Panc1 (cell line): ENCODE measurements around the gene CCDC107. TPM values are rescaled to one million over a fixed set of nuclear protein-coding genes. Genes with fewer than 3 reads are reported as not detected.

Experiments
- ATAC-seq: fragments of 200-7000 bp; cut with Tn5 transposase; 2 replicates; pipeline ENCODE4 v1.9.1; 2020; ENCODE audit warnings: mild to moderate bottlenecking, moderate library complexity
- BruUV-seq: library from RNA; stranded (reverse); fragments of 400-500 nt; replicated peaks from 2 replicates; lab custom pipeline; 2021; lab: Mats Ljungman, UMichigan
- CTCF ChIA-PET: fragments of 300-600 bp; sonication (Branson Sonifier 250); formaldehyde crosslinking; loops from one replicate; lab custom pipeline; 2022; ENCODE audit warnings: antibody characterized with exemption; lab: Charles Lee
- POLR2A ChIA-PET: fragments of 300-600 bp; sonication (Branson Sonifier 250); formaldehyde crosslinking; loops from one replicate; lab custom pipeline; 2022; ENCODE audit warnings: antibody characterized with exemption; lab: Charles Lee
- DNase-seq: peaks from one replicate; pipeline ENCODE4 v3.0.0-alpha.2; 2010; ENCODE audit warnings: low read depth, low spot score
- H3K27ac ChIP-seq: 2 replicates; pipeline ENCODE4 v1.5.1; 2011; ENCODE audit warnings: mild to moderate bottlenecking, low read length, inconsistent platforms
- H3K27me3 ChIP-seq: fragments of 200-500 bp; sonication (Bioruptor generic); 2 replicates; pipeline ENCODE4 v1.6.0; 2014; ENCODE audit warnings: low read length, inconsistent platforms; ENCODE audit not compliant: control insufficient read depth, insufficient read depth
- H3K36me3 ChIP-seq: fragments of 200-500 bp; sonication (Bioruptor generic); 2 replicates; pipeline ENCODE4 v1.5.1; 2014; ENCODE audit warnings: inconsistent platforms, mild to moderate bottlenecking, low read length, moderate library complexity; ENCODE audit not compliant: control insufficient read depth, insufficient read depth
- H3K4me1 ChIP-seq: 2 replicates; pipeline ENCODE4 v1.5.1; 2011; ENCODE audit warnings: inconsistent platforms, mild to moderate bottlenecking, low read length, moderate library complexity; ENCODE audit not compliant: control insufficient read depth, insufficient read depth
- H3K4me3 ChIP-seq, 2 experiments: 2 replicates each; pipeline ENCODE4 v1.5.1; 2011 to 2012; ENCODE audit warnings: low read depth in 2 of 2, low read length in 2 of 2, mild to moderate bottlenecking in 2 of 2, inconsistent platforms in 1 of 2, moderate library complexity in 1 of 2
- H3K9me3 ChIP-seq: fragments of 200-500 bp; sonication (Bioruptor generic); 2 replicates; pipeline ENCODE4 v1.5.1; 2014; ENCODE audit warnings: low read depth, mild to moderate bottlenecking, inconsistent platforms, low read length, moderate library complexity; ENCODE audit not compliant: control insufficient read depth, insufficient read depth
- CTCF ChIP-seq: fragments of 450-650 bp; IDR thresholded peaks from 2 replicates; pipeline ENCODE4 v1.5.1; 2017; ENCODE audit warnings: mild to moderate bottlenecking
- POLR2AphosphoS5 ChIP-seq: IDR thresholded peaks from 2 replicates; pipeline ENCODE4 v1.6.1; 2012; ENCODE audit warnings: mild to moderate bottlenecking, low read depth, low read length, moderate library complexity
- REST ChIP-seq, 2 experiments: IDR thresholded peaks; 2 replicates each; pipeline ENCODE4 v1.6.1; 2011 to 2012; ENCODE audit warnings: low read depth in 2 of 2, control low read depth in 1 of 2, low read length in 1 of 2, mild to moderate bottlenecking in 1 of 2, moderate library complexity in 1 of 2; ENCODE audit not compliant: insufficient read depth in 1 of 2
- SIN3A ChIP-seq: IDR thresholded peaks from 2 replicates; pipeline ENCODE4 v1.6.1; 2012; ENCODE audit warnings: low read depth, mild to moderate bottlenecking, low read length, moderate library complexity, borderline replicate concordance; ENCODE audit not compliant: insufficient read depth
- TCF7L2 ChIP-seq: IDR thresholded peaks from 2 replicates; pipeline ENCODE4 v1.6.1; 2011; ENCODE audit warnings: mild to moderate bottlenecking, low read depth, low read length, inconsistent platforms
- in situ Hi-C: cut with HindIII; loops from 2 replicates; pipeline ENCODE4 v1.10.0; 2016; ENCODE audit warnings: low sequenced_read_pairs, low pct_unique_long_range_greater_than_20kb
- intact Hi-C: fragments of 100-400 bp; cut with micrococcal nuclease; formaldehyde crosslinking; loops from one replicate; pipeline ENCODE4 v1.10.0; 2022; ENCODE audit not compliant: unreplicated experiment
- total RNA-seq: library from RNA; stranded (reverse); gene quantifications from one replicate; pipeline ENCODE4 v1.2.1, GENCODE V29; 2021; ENCODE audit not compliant: unreplicated experiment

The CCDC107 gene
- total RNA-seq, 1 experiment from 2014 or later = 39.9 TPM

DNA sequence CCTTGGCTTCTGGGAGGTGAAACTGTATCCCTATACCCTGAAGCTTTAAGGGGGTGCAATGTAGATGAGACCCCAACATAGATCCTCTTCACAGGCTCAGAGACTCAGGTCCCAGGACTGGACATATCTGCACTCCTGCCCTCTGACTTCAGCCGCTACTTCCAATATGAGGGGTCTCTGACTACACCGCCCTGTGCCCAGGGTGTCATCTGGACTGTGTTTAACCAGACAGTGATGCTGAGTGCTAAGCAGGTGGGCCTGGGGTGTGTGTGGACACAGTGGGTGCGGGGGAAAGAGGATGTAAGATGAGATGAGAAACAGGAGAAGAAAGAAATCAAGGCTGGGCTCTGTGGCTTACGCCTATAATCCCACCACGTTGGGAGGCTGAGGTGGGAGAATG is 21.0 kb downstream of the CCDC107 start:
- no peaks in the 10 kb centered on the region for H3K27me3 ChIP-seq
- DNase-seq = no peak
- no peak for ATAC-seq
- H3K36me3 ChIP-seq = no peaks in the 10 kb centered on the region
- TF ChIP-seq REST (IDR thresholded peaks at IDR 0.05; ENCODE audit: insufficient read depth in 1 of 2, low read depth in 2 of 2, low read length in 1 of 2) (no peak), CTCF (no peak), SIN3A (no peak), POLR2AphosphoS5 (no peak), TCF7L2 (no peak)
- no TSS peak for BruUV-seq
- in situ Hi-C loops = no loop called here
- intact Hi-C loops = no loop called here
- POLR2A ChIA-PET = interaction anchor here (1.0 kb wide), 1 partner anchor 20 kb away, joined by 3 read pairs; no protein-coding TSS in a partner anchor
- CTCF ChIA-PET = interaction anchor here (1.6 kb wide), 1 partner anchor 18 kb away, joined by 7 read pairs; no protein-coding TSS in a partner anchor
- H3K4me1 ChIP-seq = peaks cover 12% of the 10 kb centered on the region; the same call in 1 of the 2 replicates
- no peak overlapping the region for H3K4me3 ChIP-seq
- no peak overlapping the region for H3K27ac ChIP-seq
- no peaks in the 10 kb centered on the region for H3K9me3 ChIP-seq

DNA sequence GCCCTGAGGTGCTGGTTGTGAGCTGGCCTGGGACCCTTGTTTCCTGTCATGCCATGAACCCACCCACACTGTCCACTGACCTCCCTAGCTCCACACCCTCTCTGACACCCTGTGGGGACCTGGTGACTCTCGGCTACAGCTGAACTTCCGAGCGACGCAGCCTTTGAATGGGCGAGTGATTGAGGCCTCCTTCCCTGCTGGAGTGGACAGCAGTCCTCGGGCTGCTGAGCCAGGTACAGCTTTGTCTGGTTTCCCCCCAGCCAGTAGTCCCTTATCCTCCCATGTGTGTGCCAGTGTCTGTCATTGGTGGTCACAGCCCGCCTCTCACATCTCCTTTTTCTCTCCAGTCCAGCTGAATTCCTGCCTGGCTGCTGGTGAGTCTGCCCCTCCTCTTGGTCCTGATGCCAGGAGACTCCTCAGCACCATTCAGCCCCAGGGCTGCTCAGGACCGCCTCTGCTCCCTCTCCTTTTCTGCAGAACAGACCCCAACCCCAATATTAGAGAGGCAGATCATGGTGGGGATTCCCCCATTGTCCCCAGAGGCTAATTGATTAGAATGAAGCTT is 21.8 kb downstream of the CCDC107 start:
- Histone ChIP-seq H3K4me3 (no peak overlapping the region), H3K9me3 (no peaks in the 10 kb centered on the region), H3K4me1 (peaks cover 12% of the 10 kb centered on the region; the same call in 1 of the 2 replicates), H3K36me3 (no peaks in the 10 kb centered on the region), H3K27ac (no peak overlapping the region), H3K27me3 (no peaks in the 10 kb centered on the region)
- BruUV-seq = no TSS peak
- ChIA-PET CTCF (interaction anchor here (1.6 kb wide), 1 partner anchor 19 kb away, joined by 7 read pairs; no protein-coding TSS in a partner anchor), POLR2A (interaction anchor here (0.6 to 1.0 kb wide), 2 partner anchors 21 to 366 kb away, joined by 3 read pairs; no protein-coding TSS in a partner anchor)
- no peak for DNase-seq
- in situ Hi-C loops = no loop called here
- intact Hi-C loops = no loop called here
- TF ChIP-seq CTCF (no peak), REST (IDR thresholded peaks at IDR 0.05; ENCODE audit: insufficient read depth in 1 of 2, low read depth in 2 of 2, low read length in 1 of 2) (no peak), TCF7L2 (no peak), SIN3A (no peak), POLR2AphosphoS5 (no peak; the same call in 1 of the 2 replicates)
- no peak for ATAC-seq
